Osteoblast (primary cell): ENCODE measurements around the gene NISCH. TPM values are rescaled to one million over a fixed set of nuclear protein-coding genes. Genes with fewer than 3 reads are reported as not detected.

ENCODE experiments used
- DNase-seq: peaks from one replicate; pipeline ENCODE4 v3.0.0; 2011; ENCODE audit warnings: low spot score, mixed read lengths; ENCODE audit not compliant: insufficient read length; ENCODE audit errors: missing footprints
- H2AFZ ChIP-seq: 2 replicates; pipeline ENCODE4 v1.6.0; 2011; ENCODE audit warnings: mild to moderate bottlenecking, low read length
- H3K27ac ChIP-seq: 2 replicates; pipeline ENCODE4 v1.5.1; 2011; ENCODE audit warnings: mild to moderate bottlenecking, low read depth, low read length, moderate library complexity
- H3K27me3 ChIP-seq: 2 replicates; pipeline ENCODE4 v1.6.0; 2012; ENCODE audit warnings: mild to moderate bottlenecking, control low read depth, inconsistent platforms, low read length, moderate library complexity; ENCODE audit not compliant: insufficient read depth
- H3K36me3 ChIP-seq: 2 replicates; pipeline ENCODE4 v1.5.1; 2011; ENCODE audit warnings: mild to moderate bottlenecking, low read length, control low read depth, moderate library complexity; ENCODE audit not compliant: insufficient read depth
- H3K4me1 ChIP-seq: 2 replicates; pipeline ENCODE4 v1.5.1; 2011; ENCODE audit warnings: mild to moderate bottlenecking, low read length, control low read depth, moderate library complexity; ENCODE audit not compliant: insufficient read depth
- H3K4me2 ChIP-seq: 2 replicates; pipeline ENCODE4 v1.6.0; 2011; ENCODE audit warnings: mild to moderate bottlenecking, low read length; ENCODE audit not compliant: insufficient read depth
- H3K4me3 ChIP-seq: fragments of 200-600 bp; sonication (generic); 3 replicates; pipeline ENCODE4 v1.5.1; 2012; ENCODE audit warnings: mild to moderate bottlenecking, low read length, inconsistent platforms; ENCODE audit not compliant: insufficient read depth
- H3K79me2 ChIP-seq: 2 replicates; pipeline ENCODE4 v1.6.0; 2012; ENCODE audit warnings: mild to moderate bottlenecking, low read length, control low read depth, inconsistent platforms; ENCODE audit not compliant: insufficient read depth
- H3K9me3 ChIP-seq: 2 replicates; pipeline ENCODE4 v1.5.1; 2011; ENCODE audit warnings: low read depth, low read length, control low read depth
- H4K20me1 ChIP-seq: 2 replicates; pipeline ENCODE4 v1.6.0; 2012; ENCODE audit warnings: mild to moderate bottlenecking, low read length, control low read depth; ENCODE audit not compliant: insufficient read depth
- total RNA-seq: library from RNA; depleted of rRNA; stranded (reverse); fragments of >200 nt; gene quantifications from 2 replicates; pipeline ENCODE4 v1.2.3, GENCODE V29; 2012
- TF ChIP-seq, protein P1 (sequence below): IDR thresholded peaks from 2 replicates; pipeline ENCODE4 v1.5.1; 2011; ENCODE audit warnings: mild to moderate bottlenecking, low read depth, low read length, moderate library complexity; ENCODE audit errors: extremely low read depth

The NISCH gene
- total RNA-seq, 1 donor = 83.2 TPM

DNA sequence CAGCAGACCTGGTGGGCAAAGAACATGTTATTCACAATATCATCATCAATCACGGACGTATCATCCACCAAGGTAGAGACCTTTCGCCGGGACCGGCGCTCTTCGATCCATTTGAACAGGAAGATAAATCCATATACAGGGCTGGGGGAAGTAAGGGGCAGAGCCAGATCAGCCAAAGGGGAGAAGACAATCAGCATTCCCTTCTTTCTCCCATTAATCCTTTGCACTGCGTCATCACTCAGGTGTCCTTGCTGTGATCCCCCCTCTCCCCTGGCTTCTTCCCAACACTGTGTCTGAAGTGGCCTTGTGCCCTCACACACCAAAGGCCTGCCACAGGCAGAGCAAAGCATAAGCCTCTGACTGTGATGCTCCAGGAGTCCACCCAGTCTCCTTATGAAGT is 46.9 kb upstream of the NISCH start:
- TF ChIP-seq, protein P1, sequence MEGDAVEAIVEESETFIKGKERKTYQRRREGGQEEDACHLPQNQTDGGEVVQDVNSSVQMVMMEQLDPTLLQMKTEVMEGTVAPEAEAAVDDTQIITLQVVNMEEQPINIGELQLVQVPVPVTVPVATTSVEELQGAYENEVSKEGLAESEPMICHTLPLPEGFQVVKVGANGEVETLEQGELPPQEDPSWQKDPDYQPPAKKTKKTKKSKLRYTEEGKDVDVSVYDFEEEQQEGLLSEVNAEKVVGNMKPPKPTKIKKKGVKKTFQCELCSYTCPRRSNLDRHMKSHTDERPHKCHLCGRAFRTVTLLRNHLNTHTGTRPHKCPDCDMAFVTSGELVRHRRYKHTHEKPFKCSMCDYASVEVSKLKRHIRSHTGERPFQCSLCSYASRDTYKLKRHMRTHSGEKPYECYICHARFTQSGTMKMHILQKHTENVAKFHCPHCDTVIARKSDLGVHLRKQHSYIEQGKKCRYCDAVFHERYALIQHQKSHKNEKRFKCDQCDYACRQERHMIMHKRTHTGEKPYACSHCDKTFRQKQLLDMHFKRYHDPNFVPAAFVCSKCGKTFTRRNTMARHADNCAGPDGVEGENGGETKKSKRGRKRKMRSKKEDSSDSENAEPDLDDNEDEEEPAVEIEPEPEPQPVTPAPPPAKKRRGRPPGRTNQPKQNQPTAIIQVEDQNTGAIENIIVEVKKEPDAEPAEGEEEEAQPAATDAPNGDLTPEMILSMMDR = no peak
- Histone ChIP-seq H2AFZ (no peak overlapping the region), H3K4me2 (peak overlapping the region; percentile 92), H3K79me2 (peaks cover 48% of the 10 kb centered on the region), H3K27ac (no peak overlapping the region), H3K27me3 (no peaks in the 10 kb centered on the region), H3K36me3 (peaks cover 51% of the 10 kb centered on the region), H4K20me1 (peaks cover 15% of the 10 kb centered on the region), H3K4me1 (peaks cover 30% of the 10 kb centered on the region), H3K4me3 (peak overlapping the region; percentile 98), H3K9me3 (no peaks in the 10 kb centered on the region)
- peak; percentile 53 for DNase-seq

DNA sequence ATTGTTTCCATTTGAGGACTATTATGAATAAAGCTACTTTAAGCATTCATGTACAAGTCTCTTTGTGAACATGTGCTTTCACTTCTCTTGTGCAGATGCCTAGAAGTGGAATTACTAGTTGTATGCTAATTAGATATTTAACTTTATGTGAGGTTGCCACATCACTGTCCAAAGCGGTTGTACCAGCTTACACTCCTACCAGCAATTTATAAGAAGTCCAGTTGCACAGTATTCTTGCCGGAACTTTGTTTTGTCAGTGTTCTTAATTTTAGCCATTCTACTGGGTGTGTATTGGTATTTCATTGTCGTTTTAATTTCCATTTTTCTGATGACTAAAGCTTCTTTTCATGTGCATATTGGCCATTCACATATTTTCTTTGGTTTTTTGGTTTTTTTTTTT is 39.6 kb upstream of the NISCH start:
- no peak overlapping the region for H3K4me3 ChIP-seq
- peaks cover 19% of the 10 kb centered on the region for H3K79me2 ChIP-seq
- DNase-seq = no peak
- H3K9me3 ChIP-seq = no peaks in the 10 kb centered on the region
- no peak overlapping the region for H2AFZ ChIP-seq
- peaks cover 20% of the 10 kb centered on the region for H3K4me1 ChIP-seq
- H3K36me3 ChIP-seq = no peaks in the 10 kb centered on the region
- H4K20me1 ChIP-seq = peaks cover 3% of the 10 kb centered on the region
- TF ChIP-seq, protein P1 = no peak
- H3K4me2 ChIP-seq = no peak overlapping the region
- no peaks in the 10 kb centered on the region for H3K27me3 ChIP-seq
- no peak overlapping the region for H3K27ac ChIP-seq

DNA sequence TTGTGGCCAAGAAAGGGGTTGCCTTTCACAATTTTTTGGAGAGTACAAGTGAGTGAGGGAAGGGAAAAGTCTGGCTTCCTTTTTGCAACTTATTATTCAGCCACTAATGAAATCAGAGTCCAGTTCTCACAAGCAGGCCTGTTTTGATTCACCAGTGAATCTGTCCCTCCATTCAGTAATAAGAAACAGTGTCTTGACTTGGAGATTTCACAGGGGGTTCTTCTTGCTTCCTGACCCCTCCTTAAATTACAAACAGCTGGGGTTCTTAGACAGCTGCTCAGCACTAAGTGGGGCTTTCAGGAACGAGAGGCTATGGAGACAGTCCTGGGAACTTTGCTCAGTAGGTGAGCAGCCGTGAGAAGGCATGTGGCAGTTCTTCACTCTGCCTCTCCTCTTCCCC is 35.0 kb upstream of the NISCH start:
- H3K27ac ChIP-seq = no peak overlapping the region
- H3K4me1 ChIP-seq = no peaks in the 10 kb centered on the region
- H3K36me3 ChIP-seq = no peaks in the 10 kb centered on the region
- H3K4me2 ChIP-seq = no peak overlapping the region
- no peak overlapping the region for H3K4me3 ChIP-seq
- H4K20me1 ChIP-seq = no peaks in the 10 kb centered on the region
- no peak for DNase-seq
- H2AFZ ChIP-seq = no peak overlapping the region
- peaks cover 2% of the 10 kb centered on the region for H3K27me3 ChIP-seq
- H3K9me3 ChIP-seq = no peaks in the 10 kb centered on the region
- H3K79me2 ChIP-seq = no peaks in the 10 kb centered on the region
- TF ChIP-seq, protein P1 = no peak

DNA sequence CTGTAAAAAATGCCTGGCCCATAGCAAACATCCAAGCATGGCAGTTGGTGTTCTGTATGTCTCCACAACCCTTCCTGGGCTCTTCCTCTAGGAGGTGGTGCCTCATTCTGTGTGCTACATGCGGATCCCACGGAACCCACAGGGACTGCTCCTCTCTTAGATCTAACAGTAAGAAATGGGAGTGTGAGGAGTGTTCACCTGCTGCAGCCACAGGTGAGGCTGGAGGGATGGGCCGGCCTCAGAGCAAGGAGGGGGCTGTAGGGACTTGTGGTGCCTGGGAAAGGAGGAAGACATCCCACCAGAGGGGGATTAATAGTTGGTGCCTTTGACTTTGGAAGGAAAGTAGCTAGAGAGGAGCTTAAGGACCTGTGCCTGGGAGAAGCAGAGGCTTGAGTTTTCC is 32.7 kb upstream of the NISCH start:
- no peaks in the 10 kb centered on the region for H3K79me2 ChIP-seq
- H3K4me1 ChIP-seq = no peaks in the 10 kb centered on the region
- H2AFZ ChIP-seq = no peak overlapping the region
- no peak overlapping the region for H3K27ac ChIP-seq
- H3K9me3 ChIP-seq = no peaks in the 10 kb centered on the region
- DNase-seq = no peak
- TF ChIP-seq, protein P1 = no peak
- peaks cover 2% of the 10 kb centered on the region for H3K27me3 ChIP-seq
- H4K20me1 ChIP-seq = no peaks in the 10 kb centered on the region
- no peak overlapping the region for H3K4me3 ChIP-seq
- no peak overlapping the region for H3K4me2 ChIP-seq
- no peaks in the 10 kb centered on the region for H3K36me3 ChIP-seq
